ENCODE data around the gene SPTBN1. TPM values are rescaled to one million over a fixed set of nuclear protein-coding genes. Genes with fewer than 3 reads are reported as not detected.
A peak's percentile ranks its signal among the peaks of the same experiment; 100 is the strongest.

SPTBN1 gene
- total RNA-seq, 2 experiments from 2014 or later, result 132 to 183 TPM

DNA sequence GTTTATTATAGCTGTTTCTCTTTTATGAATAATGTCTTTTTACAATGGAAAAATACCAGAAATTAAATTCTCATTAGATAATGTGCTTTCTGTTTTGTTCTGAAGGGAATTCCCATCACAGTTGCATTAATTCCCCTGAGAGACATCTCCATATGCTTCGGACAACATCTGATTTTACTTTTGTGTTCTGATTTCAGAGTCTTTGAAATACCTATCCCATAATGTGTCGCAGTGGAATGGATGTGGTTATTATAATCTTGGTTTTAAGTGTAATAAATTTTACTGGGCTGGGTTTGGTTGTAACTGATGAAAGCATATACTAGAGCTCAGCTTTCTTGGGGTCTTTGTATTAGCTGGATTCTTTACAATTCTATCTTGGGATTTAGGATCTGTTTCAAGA is 12.5 kb downstream of the SPTBN1 start:
- ChIA-PET POLR2A (interaction anchor here (1.1 kb wide), 2 partner anchors 9 to 12 kb away, joined by 4 to 5 read pairs; no protein-coding TSS in a partner anchor), CTCF (ENCODE audit: unreplicated experiment) (no interaction called here)
- BruUV-seq (replicated peaks), result no TSS peak
- no peak for TF ChIP-seq EZH2phosphoT487 (IDR thresholded peaks at IDR 0.05; ENCODE audit: borderline replicate concordance, low read depth, low read length)
- Histone ChIP-seq H3K9me2 (ENCODE audit: insufficient read depth, low read length) (no peaks in the 10 kb centered on the region), H3K4me1 (ENCODE audit: insufficient read depth, low read length, poor library complexity, severe bottlenecking) (peaks cover 16% of the 10 kb centered on the region), H3K4me2 (ENCODE audit: low read length) (no peak overlapping the region), H3K9me3 (ENCODE audit: low read length) (no peaks in the 10 kb centered on the region), H3K36me3 (ENCODE audit: insufficient read depth, low read length) (no peaks in the 10 kb centered on the region), H3K27ac (ENCODE audit: low read depth, low read length, poor library complexity, severe bottlenecking) (no peak overlapping the region), H4K20me1 (ENCODE audit: insufficient read depth, low read length) (no peaks in the 10 kb centered on the region), H3K79me2 (ENCODE audit: insufficient read depth, low read depth, low read length) (no peaks in the 10 kb centered on the region), H3K4me3 (ENCODE audit: low read depth, low read length, poor library complexity, severe bottlenecking) (no peak overlapping the region), H2AFZ (ENCODE audit: low read length) (no peak overlapping the region)
- no peak for DNase-seq (ENCODE audit: low spot score)
- intact Hi-C loops (cut with micrococcal nuclease; ENCODE audit: unreplicated experiment), result no loop called here

DNA sequence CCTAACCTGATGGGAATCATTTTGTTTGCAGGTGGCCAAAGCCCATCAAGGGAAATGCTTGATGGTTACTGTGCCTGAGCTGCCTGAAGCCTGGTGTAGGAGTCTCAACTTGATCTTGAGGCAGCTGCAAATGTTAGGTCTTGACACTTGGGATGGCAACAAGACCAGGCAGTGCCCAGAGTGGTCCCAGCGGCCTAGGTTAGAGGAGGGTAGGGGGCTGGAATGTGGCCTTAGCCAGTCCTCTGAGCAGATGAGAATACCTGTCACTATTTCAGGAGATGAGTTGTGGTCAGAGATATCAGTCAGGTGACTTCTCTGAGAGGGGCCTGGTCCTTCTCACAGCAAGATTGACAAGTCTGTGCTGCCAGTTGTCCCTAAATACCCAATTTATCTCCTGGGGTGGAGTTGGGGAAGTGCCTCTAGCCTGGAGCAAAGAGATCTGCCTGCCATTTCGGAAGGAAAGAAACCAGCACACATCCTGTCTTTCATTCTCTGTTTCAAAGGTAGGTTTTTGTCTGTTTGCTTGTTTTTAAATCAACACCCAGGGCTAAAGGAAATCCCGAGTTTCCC is 13.4 kb downstream of the SPTBN1 start:
- H3K4me3 ChIP-seq (ENCODE audit: low read depth, low read length, poor library complexity, severe bottlenecking), result no peak overlapping the region
- H3K9me3 ChIP-seq (ENCODE audit: low read length), result no peaks in the 10 kb centered on the region
- peak overlapping the region; percentile 16; the same call in 1 of the 2 replicates for H2AFZ ChIP-seq (ENCODE audit: low read length)
- peaks cover 16% of the 10 kb centered on the region for H3K4me1 ChIP-seq (ENCODE audit: insufficient read depth, low read length, poor library complexity, severe bottlenecking)
- H3K36me3 ChIP-seq (ENCODE audit: insufficient read depth, low read length), result no peaks in the 10 kb centered on the region
- TF ChIP-seq, protein P1, sequence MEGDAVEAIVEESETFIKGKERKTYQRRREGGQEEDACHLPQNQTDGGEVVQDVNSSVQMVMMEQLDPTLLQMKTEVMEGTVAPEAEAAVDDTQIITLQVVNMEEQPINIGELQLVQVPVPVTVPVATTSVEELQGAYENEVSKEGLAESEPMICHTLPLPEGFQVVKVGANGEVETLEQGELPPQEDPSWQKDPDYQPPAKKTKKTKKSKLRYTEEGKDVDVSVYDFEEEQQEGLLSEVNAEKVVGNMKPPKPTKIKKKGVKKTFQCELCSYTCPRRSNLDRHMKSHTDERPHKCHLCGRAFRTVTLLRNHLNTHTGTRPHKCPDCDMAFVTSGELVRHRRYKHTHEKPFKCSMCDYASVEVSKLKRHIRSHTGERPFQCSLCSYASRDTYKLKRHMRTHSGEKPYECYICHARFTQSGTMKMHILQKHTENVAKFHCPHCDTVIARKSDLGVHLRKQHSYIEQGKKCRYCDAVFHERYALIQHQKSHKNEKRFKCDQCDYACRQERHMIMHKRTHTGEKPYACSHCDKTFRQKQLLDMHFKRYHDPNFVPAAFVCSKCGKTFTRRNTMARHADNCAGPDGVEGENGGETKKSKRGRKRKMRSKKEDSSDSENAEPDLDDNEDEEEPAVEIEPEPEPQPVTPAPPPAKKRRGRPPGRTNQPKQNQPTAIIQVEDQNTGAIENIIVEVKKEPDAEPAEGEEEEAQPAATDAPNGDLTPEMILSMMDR (conservative IDR thresholded peaks at IDR 0.05; ENCODE audit: low read length), result no peak
- no peak for TF ChIP-seq EZH2phosphoT487 (IDR thresholded peaks at IDR 0.05; ENCODE audit: borderline replicate concordance, low read depth, low read length)
- no peak for DNase-seq (ENCODE audit: low spot score)
- BruUV-seq (replicated peaks), result no TSS peak
- H4K20me1 ChIP-seq (ENCODE audit: insufficient read depth, low read length), result no peaks in the 10 kb centered on the region
- no peaks in the 10 kb centered on the region for H3K79me2 ChIP-seq (ENCODE audit: insufficient read depth, low read depth, low read length)
- CTCF ChIA-PET (ENCODE audit: unreplicated experiment), result no interaction called here
- intact Hi-C loops (cut with micrococcal nuclease; ENCODE audit: unreplicated experiment), result no loop called here
- H3K4me2 ChIP-seq (ENCODE audit: low read length), result no peak overlapping the region
- H3K27ac ChIP-seq (ENCODE audit: low read depth, low read length, poor library complexity, severe bottlenecking), result no peak overlapping the region
- POLR2A ChIA-PET, result interaction anchor here (1.1 kb wide), 1 partner anchor 8 kb away, joined by 4 read pairs; no protein-coding TSS in a partner anchor
- H3K9me2 ChIP-seq (ENCODE audit: insufficient read depth, low read length), result no peaks in the 10 kb centered on the region

DNA sequence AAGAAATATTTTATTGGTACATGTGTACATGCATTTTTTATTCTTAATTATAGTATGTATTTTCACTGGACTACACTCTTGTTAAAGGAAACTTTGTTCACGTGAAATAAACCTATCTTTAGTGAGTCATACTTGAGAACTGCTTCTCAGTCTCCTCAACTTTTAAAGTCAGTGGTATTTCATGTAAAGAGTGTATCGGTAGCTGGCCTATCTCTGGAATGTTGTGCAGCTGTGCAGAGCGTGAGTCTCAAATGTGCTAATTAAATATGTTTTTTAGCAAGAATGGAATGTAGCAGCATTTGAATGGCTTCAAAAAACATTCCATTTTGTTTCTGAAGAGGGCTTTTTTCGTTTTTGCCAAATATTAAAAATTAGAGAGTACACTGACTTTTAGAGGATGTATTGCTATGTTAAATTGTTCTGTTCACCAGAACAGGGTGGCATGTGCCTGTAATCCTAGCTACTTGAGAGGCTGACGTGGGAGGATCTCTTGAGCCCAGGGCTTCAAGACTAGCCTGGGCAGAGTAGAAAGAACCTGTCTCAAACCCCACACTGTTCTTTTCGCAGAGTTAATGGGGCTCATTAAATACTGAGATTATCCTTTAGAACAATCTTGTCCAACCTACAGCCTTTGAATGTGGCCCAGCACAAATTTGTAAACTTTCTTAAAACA is 14.3 kb downstream of the SPTBN1 start:
- no peaks in the 10 kb centered on the region for H3K9me3 ChIP-seq (ENCODE audit: low read length)
- no peak overlapping the region for H3K4me2 ChIP-seq (ENCODE audit: low read length)
- H3K4me1 ChIP-seq (ENCODE audit: insufficient read depth, low read length, poor library complexity, severe bottlenecking), result peaks cover 16% of the 10 kb centered on the region
- DNase-seq (ENCODE audit: low spot score), result no peak
- no peak for TF ChIP-seq EZH2phosphoT487 (IDR thresholded peaks at IDR 0.05; ENCODE audit: borderline replicate concordance, low read depth, low read length)
- TF ChIP-seq, protein P1 (conservative IDR thresholded peaks at IDR 0.05; ENCODE audit: low read length), result no peak
- no peak overlapping the region for H3K27ac ChIP-seq (ENCODE audit: low read depth, low read length, poor library complexity, severe bottlenecking)
- H3K79me2 ChIP-seq (ENCODE audit: insufficient read depth, low read depth, low read length), result no peaks in the 10 kb centered on the region
- intact Hi-C loops (cut with micrococcal nuclease; ENCODE audit: unreplicated experiment), result no loop called here
- no peaks in the 10 kb centered on the region for H3K9me2 ChIP-seq (ENCODE audit: insufficient read depth, low read length)
- no TSS peak for BruUV-seq (replicated peaks)
- CTCF ChIA-PET (ENCODE audit: unreplicated experiment), result no interaction called here
- no peaks in the 10 kb centered on the region for H3K36me3 ChIP-seq (ENCODE audit: insufficient read depth, low read length)
- H4K20me1 ChIP-seq (ENCODE audit: insufficient read depth, low read length), result no peaks in the 10 kb centered on the region
- POLR2A ChIA-PET, result interaction anchor here (1.2 kb wide), 1 partner anchor 11 kb away, joined by 3 read pairs; no protein-coding TSS in a partner anchor
- peak overlapping the region; percentile 16; the same call in 1 of the 2 replicates for H2AFZ ChIP-seq (ENCODE audit: low read length)
- no peak overlapping the region for H3K4me3 ChIP-seq (ENCODE audit: low read depth, low read length, poor library complexity, severe bottlenecking)

Data from OCI-LY7 (cell line).